ENCODE data around the gene B4GALNT4.

DNA sequence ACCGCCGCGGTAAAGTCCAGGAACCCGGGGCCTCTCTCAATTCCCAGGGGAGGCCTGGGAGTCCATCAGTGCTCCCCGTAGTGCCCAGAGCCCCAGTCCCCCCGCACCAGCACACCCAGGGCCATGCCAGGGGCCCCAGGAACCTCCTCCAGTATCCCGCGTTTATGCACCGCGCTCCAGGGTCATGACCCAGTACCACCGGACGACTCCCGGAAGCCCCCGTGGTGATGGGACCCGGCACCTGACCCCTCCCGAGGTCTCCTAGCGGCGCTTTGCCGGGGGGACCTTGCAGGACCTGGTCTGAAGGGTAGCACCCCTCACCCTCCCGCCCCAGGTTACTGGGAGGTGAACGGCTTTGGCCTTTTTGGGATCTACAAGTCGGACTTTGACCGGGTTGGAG is 11.2 kb downstream of the B4GALNT4 start:
- TF ChIP-seq BHLHE40 (IDR thresholded peaks at IDR 0.05; ENCODE audit: low read depth, low read length) (no peak), HOXA7 (CRISPR knock-in tag; IDR thresholded peaks at IDR 0.05) (no peak), POLR2A (IDR thresholded peaks at IDR 0.05; ENCODE audit: low read length) (no peak), PHF8 (IDR thresholded peaks at IDR 0.05; ENCODE audit: borderline replicate concordance, low read depth) (no peak), PBX3 (IDR thresholded peaks at IDR 0.05) (no peak), MAFK (IDR thresholded peaks at IDR 0.05; ENCODE audit: partially characterized antibody) (no peak), RFX5 (IDR thresholded peaks at IDR 0.05) (no peak), SMC3 (IDR thresholded peaks at IDR 0.05) (no peak)
- TF ChIP-seq, protein P1, sequence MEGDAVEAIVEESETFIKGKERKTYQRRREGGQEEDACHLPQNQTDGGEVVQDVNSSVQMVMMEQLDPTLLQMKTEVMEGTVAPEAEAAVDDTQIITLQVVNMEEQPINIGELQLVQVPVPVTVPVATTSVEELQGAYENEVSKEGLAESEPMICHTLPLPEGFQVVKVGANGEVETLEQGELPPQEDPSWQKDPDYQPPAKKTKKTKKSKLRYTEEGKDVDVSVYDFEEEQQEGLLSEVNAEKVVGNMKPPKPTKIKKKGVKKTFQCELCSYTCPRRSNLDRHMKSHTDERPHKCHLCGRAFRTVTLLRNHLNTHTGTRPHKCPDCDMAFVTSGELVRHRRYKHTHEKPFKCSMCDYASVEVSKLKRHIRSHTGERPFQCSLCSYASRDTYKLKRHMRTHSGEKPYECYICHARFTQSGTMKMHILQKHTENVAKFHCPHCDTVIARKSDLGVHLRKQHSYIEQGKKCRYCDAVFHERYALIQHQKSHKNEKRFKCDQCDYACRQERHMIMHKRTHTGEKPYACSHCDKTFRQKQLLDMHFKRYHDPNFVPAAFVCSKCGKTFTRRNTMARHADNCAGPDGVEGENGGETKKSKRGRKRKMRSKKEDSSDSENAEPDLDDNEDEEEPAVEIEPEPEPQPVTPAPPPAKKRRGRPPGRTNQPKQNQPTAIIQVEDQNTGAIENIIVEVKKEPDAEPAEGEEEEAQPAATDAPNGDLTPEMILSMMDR (IDR thresholded peaks at IDR 0.05): no peak
- TF ChIP-seq, protein P2, sequence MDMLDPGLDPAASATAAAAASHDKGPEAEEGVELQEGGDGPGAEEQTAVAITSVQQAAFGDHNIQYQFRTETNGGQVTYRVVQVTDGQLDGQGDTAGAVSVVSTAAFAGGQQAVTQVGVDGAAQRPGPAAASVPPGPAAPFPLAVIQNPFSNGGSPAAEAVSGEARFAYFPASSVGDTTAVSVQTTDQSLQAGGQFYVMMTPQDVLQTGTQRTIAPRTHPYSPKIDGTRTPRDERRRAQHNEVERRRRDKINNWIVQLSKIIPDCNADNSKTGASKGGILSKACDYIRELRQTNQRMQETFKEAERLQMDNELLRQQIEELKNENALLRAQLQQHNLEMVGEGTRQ (IDR thresholded peaks at IDR 0.05): no peak
